Measurements from ENCODE around the gene HNRNPLL. TPM values are rescaled to one million over a fixed set of nuclear protein-coding genes. Genes with fewer than 3 reads are reported as not detected.
A peak's percentile ranks its signal among the peaks of the same experiment; 100 is the strongest.

The HNRNPLL gene
- total and polyA plus RNA-seq, 8 donors, result 4.9 to 20.8 (median 14.3) TPM

- DNase-seq (no peak), FAIRE-seq (no peak), ATAC-seq (no peak)
- H3K27ac ChIP-seq, result no peak overlapping the region
- peaks cover 0 to 5% (median 0%) of the 10 kb centered on the region in 3 donors for H3K4me1 ChIP-seq
- TF ChIP-seq, protein P1, sequence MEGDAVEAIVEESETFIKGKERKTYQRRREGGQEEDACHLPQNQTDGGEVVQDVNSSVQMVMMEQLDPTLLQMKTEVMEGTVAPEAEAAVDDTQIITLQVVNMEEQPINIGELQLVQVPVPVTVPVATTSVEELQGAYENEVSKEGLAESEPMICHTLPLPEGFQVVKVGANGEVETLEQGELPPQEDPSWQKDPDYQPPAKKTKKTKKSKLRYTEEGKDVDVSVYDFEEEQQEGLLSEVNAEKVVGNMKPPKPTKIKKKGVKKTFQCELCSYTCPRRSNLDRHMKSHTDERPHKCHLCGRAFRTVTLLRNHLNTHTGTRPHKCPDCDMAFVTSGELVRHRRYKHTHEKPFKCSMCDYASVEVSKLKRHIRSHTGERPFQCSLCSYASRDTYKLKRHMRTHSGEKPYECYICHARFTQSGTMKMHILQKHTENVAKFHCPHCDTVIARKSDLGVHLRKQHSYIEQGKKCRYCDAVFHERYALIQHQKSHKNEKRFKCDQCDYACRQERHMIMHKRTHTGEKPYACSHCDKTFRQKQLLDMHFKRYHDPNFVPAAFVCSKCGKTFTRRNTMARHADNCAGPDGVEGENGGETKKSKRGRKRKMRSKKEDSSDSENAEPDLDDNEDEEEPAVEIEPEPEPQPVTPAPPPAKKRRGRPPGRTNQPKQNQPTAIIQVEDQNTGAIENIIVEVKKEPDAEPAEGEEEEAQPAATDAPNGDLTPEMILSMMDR (IDR thresholded peaks at IDR 0.05), result no peak
- intact Hi-C loops (cut with DNase I), result no loop called here
- no peaks in the 10 kb centered on the region for H3K27me3 ChIP-seq
- no peaks in the 10 kb centered on the region for H3K9me3 ChIP-seq
- no peaks in the 10 kb centered on the region for H3K36me3 ChIP-seq
- 100% methylated on average over 1 of the region's 1 CpG for WGBS, 2 donors
- H3K4me3 ChIP-seq, result no peak overlapping the region
Measured at GRCh38 chr2:38629684-38630083, 27.0 kb upstream of the HNRNPLL start.

DNA sequence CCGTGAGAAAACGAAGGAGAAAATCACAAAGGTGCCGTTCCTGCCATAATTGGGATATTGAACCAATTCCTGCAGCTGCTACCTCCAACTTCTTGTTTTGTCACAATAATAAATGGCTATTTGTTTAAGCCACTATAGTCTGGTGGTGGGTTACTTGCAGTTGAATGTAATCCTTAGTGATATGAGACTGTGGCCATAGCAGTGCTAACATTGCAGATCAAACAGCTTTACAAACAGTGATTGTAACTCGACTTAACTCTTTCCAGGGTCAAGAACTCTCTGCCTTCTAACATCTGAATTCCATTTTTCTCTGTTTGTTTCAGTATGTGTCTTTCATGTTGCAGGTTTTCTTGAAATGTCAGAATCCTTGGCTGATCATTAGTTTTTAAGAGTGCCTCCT, 24.7 kb upstream of the HNRNPLL start:
- ATAC-seq (peak in 2 of 4 donors; percentile 37 to 78), DNase-seq (no peak)

DNA sequence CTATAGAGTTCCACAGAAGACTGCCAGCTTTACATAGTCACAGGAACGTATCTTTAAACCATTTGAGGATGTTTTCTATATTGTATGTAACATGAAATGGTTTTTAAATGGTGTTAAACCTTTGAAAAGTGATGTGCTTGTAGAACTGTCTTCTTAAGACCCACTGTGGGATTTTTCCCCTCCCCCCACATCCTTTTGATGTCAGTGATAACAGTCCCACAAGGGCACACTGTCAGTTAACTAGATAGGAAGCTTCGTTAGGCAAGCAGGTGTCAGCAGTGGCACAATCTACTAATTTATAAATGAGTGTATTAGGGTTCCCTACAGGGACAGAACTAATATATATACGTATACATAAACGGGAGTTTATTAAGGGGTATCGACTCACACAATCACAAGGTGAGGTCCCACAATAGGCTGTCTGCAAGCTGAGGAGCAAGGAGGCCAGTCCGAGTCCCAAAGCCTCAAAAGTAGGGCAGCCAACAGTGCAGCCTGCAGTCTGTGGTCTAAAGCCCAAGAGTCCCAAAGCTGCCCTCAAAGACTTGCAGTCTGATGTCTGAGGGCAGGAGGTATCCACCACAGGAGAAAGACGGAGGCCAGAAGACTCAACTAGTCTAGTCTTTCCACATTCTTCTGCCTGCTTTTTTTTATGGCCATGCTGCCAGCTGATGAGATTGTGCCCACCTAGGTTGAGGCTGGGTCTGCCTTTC, 23.8 kb upstream of the HNRNPLL start:
- no peaks in the 10 kb centered on the region for H3K36me3 ChIP-seq
- DNase-seq (no peak), FAIRE-seq (no peak), ATAC-seq (no peak)
- no peak overlapping the region for H3K27ac ChIP-seq
- no peaks in the 10 kb centered on the region for H3K27me3 ChIP-seq
- no peaks in the 10 kb centered on the region for H3K9me3 ChIP-seq
- WGBS, 2 donors, result 75 to 81% methylated on average over 7 of the region's 7 CpGs
- TF ChIP-seq, protein P1 (IDR thresholded peaks at IDR 0.05), result no peak
- peaks cover 0 to 5% (median 0%) of the 10 kb centered on the region in 3 donors for H3K4me1 ChIP-seq
- H3K4me3 ChIP-seq, result no peak overlapping the region
- intact Hi-C loops (cut with DNase I), result no loop called here

More for the DNA sequence above, 24.7 kb upstream of the HNRNPLL start:
- intact Hi-C loops (cut with DNase I), result no loop called here
- no peak for FAIRE-seq
- Histone ChIP-seq H3K9me3 (no peaks in the 10 kb centered on the region), H3K27ac (no peak overlapping the region), H3K4me3 (no peak overlapping the region), H3K27me3 (no peaks in the 10 kb centered on the region), H3K36me3 (no peaks in the 10 kb centered on the region), H3K4me1 (peaks cover 0 to 5% (median 0%) of the 10 kb centered on the region in 3 donors)
- WGBS, 2 donors, result 20 to 22% methylated on average over 4 of the region's 4 CpGs
- TF ChIP-seq, protein P1 (IDR thresholded peaks at IDR 0.05), result no peak

DNA sequence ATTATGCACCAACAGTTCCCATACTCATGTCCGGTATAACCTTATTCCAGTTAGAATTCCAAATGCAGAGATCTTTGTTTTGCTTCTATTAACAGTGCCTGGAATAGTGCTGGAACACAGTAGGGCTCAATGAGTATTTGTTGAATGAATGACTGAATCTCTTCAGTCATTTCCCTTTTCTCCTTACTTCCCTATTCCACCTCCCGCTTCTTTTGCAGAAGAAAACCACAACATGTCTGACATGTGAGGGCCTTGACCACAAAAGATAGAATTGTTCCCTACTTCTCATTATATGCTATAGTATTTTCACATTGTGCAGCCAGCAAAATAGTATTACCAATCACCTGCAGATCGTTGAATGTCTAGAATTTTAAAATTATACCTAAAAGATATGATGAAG, 19.5 kb upstream of the HNRNPLL start:
- TF ChIP-seq, protein P1 (IDR thresholded peaks at IDR 0.05), result no peak
- ATAC-seq (peak in 1 of 4 donors; percentile 21), DNase-seq (no peak), FAIRE-seq (no peak)
- no peak overlapping the region for H3K27ac ChIP-seq
- 84 to 89% methylated on average over 3 of the region's 3 CpGs for WGBS, 2 donors
- no peaks in the 10 kb centered on the region for H3K36me3 ChIP-seq
- H3K4me1 ChIP-seq, result peaks cover 0 to 14% (median 9%) of the 10 kb centered on the region in 3 donors
- no peaks in the 10 kb centered on the region for H3K9me3 ChIP-seq
- intact Hi-C loops (cut with DNase I), result no loop called here
- H3K27me3 ChIP-seq, result no peaks in the 10 kb centered on the region
- no peak overlapping the region for H3K4me3 ChIP-seq

- Histone ChIP-seq H3K27me3 (no peaks in the 10 kb centered on the region), H3K36me3 (no peaks in the 10 kb centered on the region), H3K4me1 (peaks cover 0 to 14% (median 8%) of the 10 kb centered on the region in 3 donors), H3K27ac (peak overlapping the region in 1 of 4 donors; percentile 43), H3K4me3 (no peak overlapping the region), H3K9me3 (no peaks in the 10 kb centered on the region)
- TF ChIP-seq, protein P1 (IDR thresholded peaks at IDR 0.05), result no peak
- intact Hi-C loops (cut with DNase I), result no loop called here
- FAIRE-seq (no peak), ATAC-seq (no peak), DNase-seq (no peak)
Measured at GRCh38 chr2:38621018-38621417, 18.3 kb upstream of the HNRNPLL start.
